GM12874 (cell line): ENCODE measurements around the gene ACAP2.

Experiments
- TF ChIP-seq, protein P1 (sequence below): IDR thresholded peaks from 2 replicates; pipeline ENCODE4 v1.5.1; 2011; ENCODE audit warnings: low read depth, mild to moderate bottlenecking, control low read depth, low read length, moderate library complexity; ENCODE audit not compliant: insufficient read depth

The ACAP2 gene

DNA sequence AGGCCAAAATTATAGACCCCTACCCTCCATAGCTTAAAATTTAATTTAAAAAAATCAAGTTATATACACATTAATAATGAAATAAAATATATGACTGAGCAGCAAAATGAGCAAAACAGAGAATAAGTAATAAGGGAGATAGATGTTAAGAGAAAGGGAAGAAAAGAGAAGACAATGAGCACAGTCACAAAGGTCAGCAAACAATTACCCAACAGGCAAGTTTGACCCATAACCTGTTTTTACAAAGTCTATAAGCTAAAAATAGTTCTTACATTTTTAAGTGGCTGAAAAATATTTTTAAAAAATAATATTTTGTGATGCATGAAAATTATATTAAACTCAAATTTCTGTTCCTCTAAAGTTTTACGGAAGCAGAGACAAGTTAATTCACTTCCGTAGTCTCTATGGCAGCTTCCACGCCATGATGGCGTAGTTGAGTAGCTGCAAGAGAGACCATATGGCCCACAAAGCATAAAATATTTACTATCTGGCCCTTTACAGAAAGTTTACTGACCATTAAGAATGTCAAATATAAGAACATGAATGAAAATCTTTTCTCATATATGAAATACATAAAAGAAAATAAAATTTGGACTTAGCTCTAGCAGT, 47.5 kb downstream of the ACAP2 start:
- TF ChIP-seq, protein P1, sequence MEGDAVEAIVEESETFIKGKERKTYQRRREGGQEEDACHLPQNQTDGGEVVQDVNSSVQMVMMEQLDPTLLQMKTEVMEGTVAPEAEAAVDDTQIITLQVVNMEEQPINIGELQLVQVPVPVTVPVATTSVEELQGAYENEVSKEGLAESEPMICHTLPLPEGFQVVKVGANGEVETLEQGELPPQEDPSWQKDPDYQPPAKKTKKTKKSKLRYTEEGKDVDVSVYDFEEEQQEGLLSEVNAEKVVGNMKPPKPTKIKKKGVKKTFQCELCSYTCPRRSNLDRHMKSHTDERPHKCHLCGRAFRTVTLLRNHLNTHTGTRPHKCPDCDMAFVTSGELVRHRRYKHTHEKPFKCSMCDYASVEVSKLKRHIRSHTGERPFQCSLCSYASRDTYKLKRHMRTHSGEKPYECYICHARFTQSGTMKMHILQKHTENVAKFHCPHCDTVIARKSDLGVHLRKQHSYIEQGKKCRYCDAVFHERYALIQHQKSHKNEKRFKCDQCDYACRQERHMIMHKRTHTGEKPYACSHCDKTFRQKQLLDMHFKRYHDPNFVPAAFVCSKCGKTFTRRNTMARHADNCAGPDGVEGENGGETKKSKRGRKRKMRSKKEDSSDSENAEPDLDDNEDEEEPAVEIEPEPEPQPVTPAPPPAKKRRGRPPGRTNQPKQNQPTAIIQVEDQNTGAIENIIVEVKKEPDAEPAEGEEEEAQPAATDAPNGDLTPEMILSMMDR: no peak

DNA sequence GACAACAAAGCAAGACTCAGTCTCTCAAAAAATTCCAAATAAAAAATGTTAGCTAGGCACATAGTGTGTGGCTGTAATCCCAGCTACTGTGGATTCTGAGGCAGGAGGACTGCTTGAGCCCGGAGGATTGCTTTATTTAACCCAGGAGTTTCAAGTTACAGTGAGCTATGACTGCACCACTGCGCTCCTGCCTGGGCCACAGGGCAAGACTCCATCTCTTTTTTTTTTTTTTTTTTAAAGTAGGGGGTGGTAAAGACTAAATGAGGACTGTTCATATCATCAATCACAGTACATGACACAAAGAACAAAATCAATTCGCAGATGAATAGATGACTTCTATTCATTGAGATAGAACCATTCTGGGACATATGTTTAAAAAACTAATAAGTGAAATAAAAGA, 48.1 kb downstream of the ACAP2 start:
- TF ChIP-seq, protein P1: no peak

GRCh38 chr3:195394024-195394423, 48.8 kb downstream of the ACAP2 start:
- TF ChIP-seq, protein P1: no peak

GRCh38 chr3:195388380-195388779, 54.4 kb downstream of the ACAP2 start:
- TF ChIP-seq, protein P1: no peak

GRCh38 chr3:195386739-195387138, 56.1 kb downstream of the ACAP2 start:
- TF ChIP-seq, protein P1: no peak

- TF ChIP-seq, protein P1: no peak
Measured at GRCh38 chr3:195385526-195385925, 57.3 kb downstream of the ACAP2 start.

DNA sequence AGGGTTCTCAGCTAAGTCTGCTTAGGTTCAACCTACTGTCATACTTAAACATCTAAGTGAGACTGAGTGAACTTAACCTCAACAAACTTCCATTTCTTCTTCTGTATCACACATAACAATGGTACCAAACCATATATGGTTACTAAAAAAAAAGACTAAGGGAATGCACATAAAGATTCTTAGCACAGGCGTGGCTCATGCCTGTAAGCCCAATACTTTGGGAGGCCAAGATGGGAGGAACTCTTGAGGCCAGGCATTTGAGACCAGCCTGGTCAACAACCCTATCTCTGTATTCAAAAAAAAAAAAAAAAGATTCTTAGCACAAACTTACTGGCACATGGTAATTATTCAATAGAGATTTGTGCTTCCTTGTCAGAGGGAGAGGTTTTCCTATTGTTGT, 57.9 kb downstream of the ACAP2 start:
- TF ChIP-seq, protein P1: no peak
